ENCODE data around the gene PAK1. TPM values are rescaled to one million over a fixed set of nuclear protein-coding genes. Genes with fewer than 3 reads are reported as not detected.

Gene PAK1
- total RNA-seq, 1 donor from 2014 or later: 83.2 TPM

DNA sequence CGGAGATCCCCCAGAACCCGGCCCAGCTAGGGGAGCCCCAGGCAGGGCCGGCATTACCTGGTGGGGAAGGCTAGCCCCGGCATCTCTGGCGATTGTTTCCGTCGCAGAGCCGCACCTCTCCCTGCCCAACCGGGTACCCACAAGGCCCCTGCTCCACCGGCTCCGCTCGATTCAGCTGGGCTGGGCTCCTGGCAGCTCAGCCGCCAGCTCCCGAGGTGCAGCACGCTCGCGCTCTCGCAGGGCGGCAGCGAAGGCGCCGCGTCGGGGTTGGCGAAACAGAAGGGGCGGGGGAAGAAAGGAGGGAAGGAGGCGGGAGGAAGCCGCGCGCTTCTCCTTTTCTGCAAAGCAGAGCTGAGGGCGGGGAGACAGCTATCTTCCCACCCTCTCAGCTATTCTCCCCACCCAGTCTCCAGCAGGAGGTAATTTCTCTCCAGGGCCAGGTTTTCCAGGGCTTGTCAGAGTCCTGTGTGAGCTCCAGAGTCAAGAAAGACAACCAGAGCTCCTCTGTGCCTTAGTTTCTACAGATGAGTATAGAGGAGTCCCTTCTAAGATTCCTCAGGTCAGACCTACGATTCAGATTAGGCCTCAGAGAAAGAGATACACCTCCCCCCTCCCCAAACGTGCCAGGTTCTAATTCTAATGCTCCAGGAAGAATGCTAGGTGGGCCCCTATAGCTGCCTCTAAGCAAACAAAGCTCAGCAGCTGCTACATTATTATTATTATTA is 62.0 kb downstream of the PAK1 start:
- peaks cover 34% of the 10 kb centered on the region for H3K4me1 Mint-ChIP-seq
- no peaks in the 10 kb centered on the region for H3K36me3 Mint-ChIP-seq
- H3K4me3 Mint-ChIP-seq: peak overlapping the region; percentile 77
- no peaks in the 10 kb centered on the region for H3K9me3 Mint-ChIP-seq
- no peaks in the 10 kb centered on the region for H3K27me3 Mint-ChIP-seq (ENCODE audit: low read depth)
- peak overlapping the region; percentile 85 for H3K27ac Mint-ChIP-seq
- DNase-seq (ENCODE audit: low spot score in 2 of 2, unreplicated experiment in 2 of 2): peak; percentile 53 to 82
- TF ChIP-seq, protein P1, sequence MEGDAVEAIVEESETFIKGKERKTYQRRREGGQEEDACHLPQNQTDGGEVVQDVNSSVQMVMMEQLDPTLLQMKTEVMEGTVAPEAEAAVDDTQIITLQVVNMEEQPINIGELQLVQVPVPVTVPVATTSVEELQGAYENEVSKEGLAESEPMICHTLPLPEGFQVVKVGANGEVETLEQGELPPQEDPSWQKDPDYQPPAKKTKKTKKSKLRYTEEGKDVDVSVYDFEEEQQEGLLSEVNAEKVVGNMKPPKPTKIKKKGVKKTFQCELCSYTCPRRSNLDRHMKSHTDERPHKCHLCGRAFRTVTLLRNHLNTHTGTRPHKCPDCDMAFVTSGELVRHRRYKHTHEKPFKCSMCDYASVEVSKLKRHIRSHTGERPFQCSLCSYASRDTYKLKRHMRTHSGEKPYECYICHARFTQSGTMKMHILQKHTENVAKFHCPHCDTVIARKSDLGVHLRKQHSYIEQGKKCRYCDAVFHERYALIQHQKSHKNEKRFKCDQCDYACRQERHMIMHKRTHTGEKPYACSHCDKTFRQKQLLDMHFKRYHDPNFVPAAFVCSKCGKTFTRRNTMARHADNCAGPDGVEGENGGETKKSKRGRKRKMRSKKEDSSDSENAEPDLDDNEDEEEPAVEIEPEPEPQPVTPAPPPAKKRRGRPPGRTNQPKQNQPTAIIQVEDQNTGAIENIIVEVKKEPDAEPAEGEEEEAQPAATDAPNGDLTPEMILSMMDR (IDR thresholded peaks at IDR 0.05; ENCODE audit: unreplicated experiment): no peak

DNA sequence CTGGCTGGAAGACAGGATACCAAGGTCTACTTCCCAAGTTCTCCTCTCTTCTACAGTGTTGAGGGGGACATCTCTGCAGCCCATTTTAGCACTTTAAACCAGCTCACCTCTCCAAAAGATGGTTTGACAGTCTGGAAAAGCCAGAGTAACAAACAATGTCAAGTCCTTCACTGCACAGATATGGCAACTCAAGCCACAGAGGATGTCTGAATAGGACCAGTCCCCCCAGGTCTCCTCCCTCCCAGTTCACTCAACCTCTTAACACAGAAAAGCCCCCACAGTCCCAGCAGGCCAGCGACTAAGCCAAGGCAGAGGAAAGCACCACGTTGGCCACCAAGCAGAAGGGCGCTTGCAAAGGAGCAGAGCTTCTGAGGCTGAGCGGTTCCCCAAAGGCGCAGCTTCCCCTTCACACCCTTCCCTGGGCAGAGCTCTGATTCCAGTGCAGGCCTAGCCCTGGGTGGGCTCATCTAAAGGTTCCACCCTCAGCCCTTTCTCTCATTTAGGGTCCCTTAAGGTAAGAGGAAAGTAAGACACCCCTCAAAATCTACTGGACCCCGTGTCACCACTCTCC is 62.7 kb downstream of the PAK1 start:
- Mint-ChIP-seq H3K27ac (peak overlapping the region; percentile 62), H3K36me3 (no peaks in the 10 kb centered on the region), H3K4me1 (peaks cover 34% of the 10 kb centered on the region), H3K9me3 (no peaks in the 10 kb centered on the region), H3K27me3 (ENCODE audit: low read depth) (no peaks in the 10 kb centered on the region), H3K4me3 (peak overlapping the region; percentile 77)
- peak in 1 of 2 experiments; percentile 43 for DNase-seq (ENCODE audit: low spot score in 2 of 2, unreplicated experiment in 2 of 2)
- TF ChIP-seq, protein P1 (IDR thresholded peaks at IDR 0.05; ENCODE audit: unreplicated experiment): no peak

DNA sequence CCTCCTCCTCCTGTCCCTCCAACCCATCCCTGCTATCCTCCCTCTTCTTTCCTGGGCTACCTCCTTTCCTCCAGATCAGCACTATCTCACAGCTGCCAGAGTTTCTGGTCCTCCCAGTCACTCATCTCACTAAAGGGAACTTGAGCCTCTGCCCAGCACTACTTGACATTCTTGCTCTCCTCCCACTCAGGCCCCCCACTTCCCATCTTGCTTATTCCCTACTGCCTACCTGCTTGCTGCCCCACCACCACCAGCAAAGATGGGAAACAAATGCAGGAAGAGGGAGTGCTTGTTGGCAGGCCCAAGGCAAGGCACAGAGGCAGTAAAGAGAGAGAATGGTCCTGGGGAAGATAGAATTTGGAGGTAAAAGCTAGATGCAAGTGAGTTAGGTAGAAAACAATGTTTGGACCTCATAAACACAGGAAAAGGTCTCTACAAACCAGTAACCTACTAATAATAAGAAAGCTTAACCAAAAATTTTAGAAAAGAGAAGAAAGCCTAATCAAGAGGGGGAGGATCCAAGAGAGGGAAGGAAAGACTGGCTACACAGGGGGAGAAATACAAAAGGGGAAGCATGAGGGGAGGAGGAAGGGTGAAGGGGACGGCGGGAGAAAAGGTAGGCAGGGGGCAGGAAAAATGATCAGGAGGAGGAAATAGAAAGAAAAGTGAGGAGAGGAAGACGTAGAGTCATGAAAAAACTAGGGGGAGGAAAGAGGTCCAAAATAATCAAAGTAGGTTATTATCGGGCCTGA is 63.6 kb downstream of the PAK1 start:
- TF ChIP-seq, protein P1 (IDR thresholded peaks at IDR 0.05; ENCODE audit: unreplicated experiment): no peak
- no peaks in the 10 kb centered on the region for H3K27me3 Mint-ChIP-seq (ENCODE audit: low read depth)
- H3K36me3 Mint-ChIP-seq: no peaks in the 10 kb centered on the region
- H3K9me3 Mint-ChIP-seq: no peaks in the 10 kb centered on the region
- no peak overlapping the region for H3K4me3 Mint-ChIP-seq
- H3K4me1 Mint-ChIP-seq: peaks cover 34% of the 10 kb centered on the region
- DNase-seq (ENCODE audit: low spot score in 2 of 2, unreplicated experiment in 2 of 2): no peak
- no peak overlapping the region for H3K27ac Mint-ChIP-seq

DNA sequence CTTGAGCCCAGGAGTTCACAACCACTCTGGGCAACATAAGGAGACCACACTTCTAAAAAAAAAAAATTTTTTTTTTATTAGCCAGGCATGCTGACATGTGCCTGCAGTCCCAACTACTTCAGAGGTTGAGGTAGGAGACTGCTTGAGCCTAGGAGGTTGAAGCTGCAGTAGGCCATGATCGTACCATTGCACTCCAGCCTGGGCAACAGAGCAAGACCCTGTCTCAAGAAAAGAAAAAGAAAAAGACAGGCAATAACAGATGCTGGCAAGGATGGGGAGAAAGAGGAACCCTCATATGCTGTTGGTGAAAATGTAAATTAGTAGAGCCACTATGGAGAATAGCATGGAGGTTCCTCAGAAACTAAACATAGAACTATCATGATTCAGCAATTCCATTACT is 64.8 kb downstream of the PAK1 start:
- Mint-ChIP-seq H3K27ac (no peak overlapping the region), H3K36me3 (no peaks in the 10 kb centered on the region), H3K4me1 (peaks cover 34% of the 10 kb centered on the region), H3K27me3 (ENCODE audit: low read depth) (no peaks in the 10 kb centered on the region), H3K4me3 (no peak overlapping the region), H3K9me3 (no peaks in the 10 kb centered on the region)
- DNase-seq (ENCODE audit: low spot score in 2 of 2, unreplicated experiment in 2 of 2): no peak
- TF ChIP-seq, protein P1 (IDR thresholded peaks at IDR 0.05; ENCODE audit: unreplicated experiment): no peak

DNA sequence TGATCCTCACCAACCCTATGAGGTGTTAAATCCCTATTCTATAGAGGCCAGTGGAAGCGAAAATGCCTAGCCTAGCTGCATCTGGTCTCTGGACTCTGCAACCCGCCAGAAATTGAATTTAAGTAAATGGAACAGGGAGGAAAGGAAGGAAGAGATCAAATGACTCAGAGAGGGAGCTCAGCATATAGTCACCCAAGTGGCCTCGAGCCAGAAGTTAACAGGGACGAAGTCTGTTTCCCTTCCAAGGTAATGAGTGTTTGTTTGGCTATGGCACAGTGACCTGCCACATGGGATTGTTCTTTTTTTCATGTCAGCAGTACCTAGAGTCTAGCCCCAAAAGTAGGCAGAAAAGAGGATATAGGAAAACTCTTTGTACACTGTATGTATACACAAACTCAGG is 66.3 kb downstream of the PAK1 start:
- Mint-ChIP-seq H3K36me3 (no peaks in the 10 kb centered on the region), H3K4me3 (no peak overlapping the region), H3K27ac (peak overlapping the region; percentile 27), H3K4me1 (peaks cover 35% of the 10 kb centered on the region), H3K27me3 (ENCODE audit: low read depth) (no peaks in the 10 kb centered on the region), H3K9me3 (no peaks in the 10 kb centered on the region)
- TF ChIP-seq, protein P1 (IDR thresholded peaks at IDR 0.05; ENCODE audit: unreplicated experiment): no peak
- DNase-seq (ENCODE audit: low spot score in 2 of 2, unreplicated experiment in 2 of 2): no peak

Data from mesothelial cell of epicardium (in vitro differentiated cells).